Body of pancreas (tissue), 4 donors: ENCODE measurements around the gene GORAB.

Source experiments
- POLR2A ChIP-seq, 3 donors: fragments of 450-650 bp; IDR thresholded peaks; one replicate each; pipeline ENCODE4 v1.6.1; 2016; ENCODE audit warnings: antibody characterized with exemption in 3 of 3, mild to moderate bottlenecking in 2 of 3
- TF ChIP-seq, protein P1 (sequence below), 7 experiments: fragments of 450-650 bp in 4 of 7; fragments of 200-600 bp in 3 of 7; sonication (generic) in 3 of 7; IDR thresholded peaks; one replicate each; pipeline ENCODE4 v1.5.1; 2016 to 2019; ENCODE audit warnings: antibody characterized with exemption in 7 of 7

DNA sequence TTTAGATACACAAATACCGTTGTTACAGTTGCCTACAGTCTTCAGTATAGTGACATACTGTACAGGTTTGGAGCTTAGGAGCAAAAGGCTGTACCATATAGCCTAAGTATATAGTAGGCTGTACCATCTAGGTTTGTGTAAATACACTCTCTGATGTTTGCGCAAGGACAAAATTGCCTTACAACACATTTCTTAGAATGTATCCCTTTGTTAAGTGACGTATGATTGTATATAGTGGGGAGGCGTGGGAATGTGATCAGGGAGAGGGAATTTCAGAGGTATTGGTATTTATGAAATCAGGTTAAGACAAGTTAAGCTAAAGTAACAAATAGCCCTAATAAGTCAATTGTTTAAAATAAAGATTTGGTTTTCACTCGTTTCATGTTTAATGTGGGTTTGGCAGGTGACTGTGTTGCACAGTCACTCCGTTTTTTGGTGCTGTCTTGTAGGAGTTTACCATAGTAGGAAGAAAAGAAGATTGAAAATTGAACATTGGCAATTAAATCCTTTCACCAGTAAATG, 2.7 kb downstream of the GORAB start:
- TF ChIP-seq, protein P1, sequence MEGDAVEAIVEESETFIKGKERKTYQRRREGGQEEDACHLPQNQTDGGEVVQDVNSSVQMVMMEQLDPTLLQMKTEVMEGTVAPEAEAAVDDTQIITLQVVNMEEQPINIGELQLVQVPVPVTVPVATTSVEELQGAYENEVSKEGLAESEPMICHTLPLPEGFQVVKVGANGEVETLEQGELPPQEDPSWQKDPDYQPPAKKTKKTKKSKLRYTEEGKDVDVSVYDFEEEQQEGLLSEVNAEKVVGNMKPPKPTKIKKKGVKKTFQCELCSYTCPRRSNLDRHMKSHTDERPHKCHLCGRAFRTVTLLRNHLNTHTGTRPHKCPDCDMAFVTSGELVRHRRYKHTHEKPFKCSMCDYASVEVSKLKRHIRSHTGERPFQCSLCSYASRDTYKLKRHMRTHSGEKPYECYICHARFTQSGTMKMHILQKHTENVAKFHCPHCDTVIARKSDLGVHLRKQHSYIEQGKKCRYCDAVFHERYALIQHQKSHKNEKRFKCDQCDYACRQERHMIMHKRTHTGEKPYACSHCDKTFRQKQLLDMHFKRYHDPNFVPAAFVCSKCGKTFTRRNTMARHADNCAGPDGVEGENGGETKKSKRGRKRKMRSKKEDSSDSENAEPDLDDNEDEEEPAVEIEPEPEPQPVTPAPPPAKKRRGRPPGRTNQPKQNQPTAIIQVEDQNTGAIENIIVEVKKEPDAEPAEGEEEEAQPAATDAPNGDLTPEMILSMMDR (IDR thresholded peaks at IDR 0.05): no peak
- TF ChIP-seq POLR2A (IDR thresholded peaks at IDR 0.05): no peak
